ENCODE data around the gene STIM2. TPM values are rescaled to one million over a fixed set of nuclear protein-coding genes. Genes with fewer than 3 reads are reported as not detected.

The STIM2 gene
- total and polyA plus RNA-seq, 10 of the 15 experiments (the other 5 are each of a cell fraction or from before 2014, with no cell fraction given), result 4.7 to 41.5 (median 16.9) TPM

GRCh38 chr4:27043200-27043599 is 182.6 kb downstream of the STIM2 start:
- Histone ChIP-seq H3K9me3 (replicated peaks; ENCODE audit: control insufficient read depth, insufficient read depth, low read length) (no peaks in the 10 kb centered on the region), H4K20me1 (ENCODE audit: control insufficient read depth, insufficient read depth) (no peaks in the 10 kb centered on the region), H3K4me2 (ENCODE audit: control insufficient read depth, insufficient read depth) (no peak overlapping the region), H3K27me3 (replicated peaks in 1 of 2; ENCODE audit: control insufficient read depth in 2 of 2, insufficient read depth in 2 of 2, low read length in 1 of 2) (no peaks in the 10 kb centered on the region), H2AFZ (ENCODE audit: control insufficient read depth, low read depth, low read length) (no peak overlapping the region), H3K4me1 (ENCODE audit: control insufficient read depth, insufficient read depth, low read length) (no peaks in the 10 kb centered on the region), H3K27ac (ENCODE audit: control insufficient read depth, insufficient read depth) (no peak overlapping the region), H3K4me3 (no peak overlapping the region), H3K9ac (ENCODE audit: control insufficient read depth, insufficient read depth, low read length) (no peak overlapping the region), H3K79me2 (ENCODE audit: control insufficient read depth, insufficient read depth, low read length) (no peaks in the 10 kb centered on the region), H3K36me3 (ENCODE audit: control insufficient read depth in 2 of 2, insufficient read depth in 2 of 2, low read length in 1 of 2) (no peaks in the 10 kb centered on the region)
- CTCF ChIA-PET, result no interaction called here
- DNase-seq (ENCODE audit: low read depth, low spot score) (no peak), ATAC-seq (no peak), FAIRE-seq (no peak)
- no peak for TF ChIP-seq NFXL1 (IDR thresholded peaks at IDR 0.05; ENCODE audit: borderline replicate concordance)
- no peak for TF ChIP-seq SPI1 (IDR thresholded peaks at IDR 0.05; ENCODE audit: borderline replicate concordance, insufficient read depth, low read depth, low read length)
- no peak for TF ChIP-seq STAT3 (IDR thresholded peaks at IDR 0.05; ENCODE audit: low read depth, low read length)
- TF ChIP-seq, protein P1, sequence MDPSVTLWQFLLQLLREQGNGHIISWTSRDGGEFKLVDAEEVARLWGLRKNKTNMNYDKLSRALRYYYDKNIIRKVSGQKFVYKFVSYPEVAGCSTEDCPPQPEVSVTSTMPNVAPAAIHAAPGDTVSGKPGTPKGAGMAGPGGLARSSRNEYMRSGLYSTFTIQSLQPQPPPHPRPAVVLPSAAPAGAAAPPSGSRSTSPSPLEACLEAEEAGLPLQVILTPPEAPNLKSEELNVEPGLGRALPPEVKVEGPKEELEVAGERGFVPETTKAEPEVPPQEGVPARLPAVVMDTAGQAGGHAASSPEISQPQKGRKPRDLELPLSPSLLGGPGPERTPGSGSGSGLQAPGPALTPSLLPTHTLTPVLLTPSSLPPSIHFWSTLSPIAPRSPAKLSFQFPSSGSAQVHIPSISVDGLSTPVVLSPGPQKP (IDR thresholded peaks at IDR 0.05; ENCODE audit: low read depth, low read length), result no peak
- no peak for TF ChIP-seq CREM (IDR thresholded peaks at IDR 0.05; ENCODE audit: low read depth)
- TF ChIP-seq ZNF687 (IDR thresholded peaks at IDR 0.05), result no peak
- TF ChIP-seq NFIC (IDR thresholded peaks at IDR 0.05; ENCODE audit: low read depth, low read length), result no peak
- TF ChIP-seq EED (IDR thresholded peaks at IDR 0.05; ENCODE audit: low read depth), result no peak
- TF ChIP-seq ZNF274 (IDR thresholded peaks at IDR 0.05; ENCODE audit: insufficient read depth, insufficient read length), result no peak
- TF ChIP-seq YY1 (IDR thresholded peaks at IDR 0.05; ENCODE audit: low read depth, low read length), result no peak
- no peak for TF ChIP-seq DPF2 (IDR thresholded peaks at IDR 0.05)
- TF ChIP-seq POU2F2 (IDR thresholded peaks at IDR 0.05; ENCODE audit: borderline replicate concordance, low read depth, low read length), result no peak
- TF ChIP-seq FOXK2 (IDR thresholded peaks at IDR 0.05), result no peak
- no peak for TF ChIP-seq CHD4 (IDR thresholded peaks at IDR 0.05)
- POLR2A ChIA-PET, result no interaction called here
- in situ Hi-C loops (cut with MboI) (no loop called here), intact Hi-C loops (cut with micrococcal nuclease; ENCODE audit: unreplicated experiment) (loop anchor here (10.0 kb wide), 1 partner anchor 642 kb away; no protein-coding TSS in a partner anchor)
- RAD21 ChIA-PET (ENCODE audit: unreplicated experiment), result no interaction called here
- 0% methylated on average over 1 of the region's 1 CpG for WGBS (ENCODE audit: insufficient coverage, insufficient replicate concordance, low lambda C conversion rate, missing lambda C conversion rate)
- BruUV-seq (replicated peaks), result no TSS peak
- SMC1A ChIA-PET (ENCODE audit: uncharacterized antibody, unreplicated experiment), result interaction anchor here (1.0 kb wide), 1 partner anchor 277 kb away, joined by 3 read pairs; no protein-coding TSS in a partner anchor

Measured in GM12878 (cell line).